ENCODE data around the gene ERC2.

The ERC2 gene

GRCh38 chr3:56187051-56187450 is 281.2 kb downstream of the ERC2 start:
- H3K27ac ChIP-seq = no peak overlapping the region
- TF ChIP-seq ZFX (IDR thresholded peaks at IDR 0.05; ENCODE audit: borderline replicate concordance) (no peak), CTCF (IDR thresholded peaks at IDR 0.05) (no peak)

- no peak for TF ChIP-seq ZFX (IDR thresholded peaks at IDR 0.05; ENCODE audit: borderline replicate concordance)
- TF ChIP-seq CTCF (IDR thresholded peaks at IDR 0.05) = no peak
- no peak overlapping the region for H3K27ac ChIP-seq
Observed at GRCh38 chr3:56185827-56186226, 282.4 kb downstream of the ERC2 start.

- no peak overlapping the region for H3K27ac ChIP-seq
- TF ChIP-seq ZFX (IDR thresholded peaks at IDR 0.05; ENCODE audit: borderline replicate concordance) (no peak), CTCF (IDR thresholded peaks at IDR 0.05) (no peak)
Observed at GRCh38 chr3:56183529-56183928, 284.7 kb downstream of the ERC2 start.

GRCh38 chr3:56180433-56180832 is 287.8 kb downstream of the ERC2 start:
- no peak overlapping the region for H3K27ac ChIP-seq
- TF ChIP-seq CTCF (IDR thresholded peaks at IDR 0.05) = no peak
- TF ChIP-seq ZFX (IDR thresholded peaks at IDR 0.05; ENCODE audit: borderline replicate concordance) = no peak

GRCh38 chr3:56173601-56174000 is 294.7 kb downstream of the ERC2 start:
- TF ChIP-seq ZFX (IDR thresholded peaks at IDR 0.05; ENCODE audit: borderline replicate concordance) (no peak), CTCF (IDR thresholded peaks at IDR 0.05) (no peak)
- H3K27ac ChIP-seq = no peak overlapping the region

- no peak overlapping the region for H3K27ac ChIP-seq
- TF ChIP-seq ZFX (IDR thresholded peaks at IDR 0.05; ENCODE audit: borderline replicate concordance) = no peak
- TF ChIP-seq CTCF (IDR thresholded peaks at IDR 0.05) = no peak
Observed at GRCh38 chr3:56164436-56164835, 303.8 kb downstream of the ERC2 start.

GRCh38 chr3:56157693-56158362 is 310.4 kb downstream of the ERC2 start:
- TF ChIP-seq CTCF (IDR thresholded peaks at IDR 0.05) (no peak), ZFX (IDR thresholded peaks at IDR 0.05; ENCODE audit: borderline replicate concordance) (no peak)
- H3K27ac ChIP-seq = no peak overlapping the region

Data from 22Rv1 (cell line).